Measurements from ENCODE around the gene SUSD4. TPM values are rescaled to one million over a fixed set of nuclear protein-coding genes. Genes with fewer than 3 reads are reported as not detected.

Gene SUSD4
- total RNA-seq, 6 experiments from 2014 or later: 0.33 to 0.96 (median 0.70) TPM

DNA sequence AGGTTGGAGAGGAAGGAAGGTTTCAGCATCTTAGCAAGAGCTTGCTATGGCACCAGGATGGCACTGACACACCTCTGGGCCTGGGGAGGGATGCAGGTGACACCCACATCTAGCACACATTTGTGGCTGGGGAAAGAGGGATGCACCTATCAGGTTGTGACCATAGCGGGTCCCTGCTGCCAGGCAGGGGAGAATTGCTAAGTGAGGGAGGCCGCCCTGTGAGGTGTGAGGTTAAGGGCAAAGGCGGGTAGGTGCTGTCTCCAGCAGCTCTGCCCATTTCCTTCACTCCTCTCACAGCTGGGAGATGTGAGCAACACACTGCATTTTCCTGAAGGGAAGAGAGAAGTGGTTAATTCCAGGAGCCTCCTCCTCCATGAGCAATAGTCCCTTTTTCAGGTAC lies 137.7 kb downstream of the SUSD4 start:
- H3K4me1 Mint-ChIP-seq (ENCODE audit: low read depth): peaks cover 35% of the 10 kb centered on the region
- H3K36me3 Mint-ChIP-seq (ENCODE audit: low read depth): no peaks in the 10 kb centered on the region
- H3K9me3 Mint-ChIP-seq: no peaks in the 10 kb centered on the region
- H3K27me3 Mint-ChIP-seq (ENCODE audit: insufficient read depth): peaks cover 9% of the 10 kb centered on the region
- no peak overlapping the region for H3K4me3 Mint-ChIP-seq
- TF ChIP-seq, protein P1, sequence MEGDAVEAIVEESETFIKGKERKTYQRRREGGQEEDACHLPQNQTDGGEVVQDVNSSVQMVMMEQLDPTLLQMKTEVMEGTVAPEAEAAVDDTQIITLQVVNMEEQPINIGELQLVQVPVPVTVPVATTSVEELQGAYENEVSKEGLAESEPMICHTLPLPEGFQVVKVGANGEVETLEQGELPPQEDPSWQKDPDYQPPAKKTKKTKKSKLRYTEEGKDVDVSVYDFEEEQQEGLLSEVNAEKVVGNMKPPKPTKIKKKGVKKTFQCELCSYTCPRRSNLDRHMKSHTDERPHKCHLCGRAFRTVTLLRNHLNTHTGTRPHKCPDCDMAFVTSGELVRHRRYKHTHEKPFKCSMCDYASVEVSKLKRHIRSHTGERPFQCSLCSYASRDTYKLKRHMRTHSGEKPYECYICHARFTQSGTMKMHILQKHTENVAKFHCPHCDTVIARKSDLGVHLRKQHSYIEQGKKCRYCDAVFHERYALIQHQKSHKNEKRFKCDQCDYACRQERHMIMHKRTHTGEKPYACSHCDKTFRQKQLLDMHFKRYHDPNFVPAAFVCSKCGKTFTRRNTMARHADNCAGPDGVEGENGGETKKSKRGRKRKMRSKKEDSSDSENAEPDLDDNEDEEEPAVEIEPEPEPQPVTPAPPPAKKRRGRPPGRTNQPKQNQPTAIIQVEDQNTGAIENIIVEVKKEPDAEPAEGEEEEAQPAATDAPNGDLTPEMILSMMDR (IDR thresholded peaks at IDR 0.05): no peak
- DNase-seq: no peak
- H3K27ac Mint-ChIP-seq: no peak overlapping the region

DNA sequence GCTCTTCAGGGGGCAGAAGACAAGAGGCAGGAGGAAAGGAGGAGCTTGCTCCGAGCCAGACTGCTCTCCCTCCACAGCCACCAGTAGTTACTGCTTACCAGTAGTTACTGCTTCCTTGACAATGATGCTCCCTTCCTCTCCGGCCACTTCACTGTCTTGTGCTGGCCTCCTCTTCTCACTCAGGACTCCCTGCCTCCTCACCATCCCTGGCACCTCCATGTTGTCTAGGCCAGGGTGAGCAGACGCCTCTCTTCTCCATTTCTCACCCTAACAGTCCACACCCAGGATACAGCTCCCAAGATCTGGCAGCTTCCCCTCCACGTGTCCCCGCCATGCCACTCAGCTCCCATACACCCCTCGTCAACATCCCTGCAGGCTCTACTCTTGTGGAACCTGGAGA lies 138.5 kb downstream of the SUSD4 start:
- no peak for DNase-seq
- Mint-ChIP-seq H3K4me1 (ENCODE audit: low read depth) (peaks cover 27% of the 10 kb centered on the region), H3K27me3 (ENCODE audit: insufficient read depth) (peaks cover 11% of the 10 kb centered on the region), H3K27ac (no peak overlapping the region), H3K4me3 (no peak overlapping the region), H3K9me3 (no peaks in the 10 kb centered on the region), H3K36me3 (ENCODE audit: low read depth) (no peaks in the 10 kb centered on the region)
- TF ChIP-seq, protein P1 (IDR thresholded peaks at IDR 0.05): no peak

DNA sequence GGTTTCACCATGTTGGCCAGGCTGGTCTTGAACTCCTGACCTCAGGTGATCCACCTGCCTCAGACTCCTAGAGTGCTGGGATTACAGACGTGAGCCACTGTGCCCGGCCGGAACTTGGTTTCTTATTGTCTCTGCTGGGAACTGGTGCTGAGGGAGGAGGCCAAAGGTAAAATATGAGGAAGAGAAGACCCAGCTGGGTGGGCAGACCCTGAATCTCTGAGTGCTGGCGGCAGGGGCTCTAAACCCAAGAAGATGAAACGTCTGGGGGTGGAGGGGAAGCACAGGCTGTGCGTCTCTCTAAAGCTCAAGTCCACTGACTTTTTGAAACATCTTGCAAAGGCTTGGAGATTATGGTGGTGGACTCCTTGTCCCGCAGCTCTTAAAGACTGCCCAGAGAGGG lies 138.9 kb downstream of the SUSD4 start:
- Mint-ChIP-seq H3K27me3 (ENCODE audit: insufficient read depth) (peaks cover 11% of the 10 kb centered on the region), H3K4me3 (no peak overlapping the region)

DNA sequence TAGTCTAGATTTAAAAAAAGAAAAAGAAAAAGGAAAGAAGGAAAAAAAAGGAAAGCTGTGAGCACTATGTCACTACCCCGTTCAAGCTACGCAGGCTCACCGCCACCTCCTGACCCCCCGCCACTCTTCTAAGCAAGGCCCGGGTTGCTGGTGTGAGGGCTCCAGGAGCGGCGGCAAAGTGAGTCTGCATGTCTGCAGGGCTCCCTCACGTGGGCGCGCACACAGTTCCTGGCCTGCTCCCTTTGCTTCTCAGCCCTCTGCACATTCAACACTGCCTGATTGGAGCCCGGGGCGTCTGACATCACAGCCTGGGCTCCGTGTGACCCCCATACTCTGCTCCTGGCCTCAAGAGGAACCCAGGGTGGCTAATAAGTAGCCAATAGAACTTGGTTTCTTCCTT lies 139.5 kb downstream of the SUSD4 start:
- no peak overlapping the region for H3K27ac Mint-ChIP-seq
- peaks cover 17% of the 10 kb centered on the region for H3K4me1 Mint-ChIP-seq (ENCODE audit: low read depth)
- peaks cover 3% of the 10 kb centered on the region; the same call in 1 of the 2 replicates for H3K9me3 Mint-ChIP-seq
- TF ChIP-seq, protein P1 (IDR thresholded peaks at IDR 0.05): no peak
- H3K27me3 Mint-ChIP-seq (ENCODE audit: insufficient read depth): peaks cover 11% of the 10 kb centered on the region
- no peak overlapping the region for H3K4me3 Mint-ChIP-seq
- DNase-seq: no peak
- no peaks in the 10 kb centered on the region for H3K36me3 Mint-ChIP-seq (ENCODE audit: low read depth)

More for the DNA sequence above, 138.9 kb downstream of the SUSD4 start:
- H3K27ac Mint-ChIP-seq: no peak overlapping the region
- H3K4me1 Mint-ChIP-seq (ENCODE audit: low read depth): peaks cover 23% of the 10 kb centered on the region
- no peaks in the 10 kb centered on the region for H3K9me3 Mint-ChIP-seq
- TF ChIP-seq, protein P1 (IDR thresholded peaks at IDR 0.05): no peak
- H3K36me3 Mint-ChIP-seq (ENCODE audit: low read depth): no peaks in the 10 kb centered on the region
- no peak for DNase-seq

DNA sequence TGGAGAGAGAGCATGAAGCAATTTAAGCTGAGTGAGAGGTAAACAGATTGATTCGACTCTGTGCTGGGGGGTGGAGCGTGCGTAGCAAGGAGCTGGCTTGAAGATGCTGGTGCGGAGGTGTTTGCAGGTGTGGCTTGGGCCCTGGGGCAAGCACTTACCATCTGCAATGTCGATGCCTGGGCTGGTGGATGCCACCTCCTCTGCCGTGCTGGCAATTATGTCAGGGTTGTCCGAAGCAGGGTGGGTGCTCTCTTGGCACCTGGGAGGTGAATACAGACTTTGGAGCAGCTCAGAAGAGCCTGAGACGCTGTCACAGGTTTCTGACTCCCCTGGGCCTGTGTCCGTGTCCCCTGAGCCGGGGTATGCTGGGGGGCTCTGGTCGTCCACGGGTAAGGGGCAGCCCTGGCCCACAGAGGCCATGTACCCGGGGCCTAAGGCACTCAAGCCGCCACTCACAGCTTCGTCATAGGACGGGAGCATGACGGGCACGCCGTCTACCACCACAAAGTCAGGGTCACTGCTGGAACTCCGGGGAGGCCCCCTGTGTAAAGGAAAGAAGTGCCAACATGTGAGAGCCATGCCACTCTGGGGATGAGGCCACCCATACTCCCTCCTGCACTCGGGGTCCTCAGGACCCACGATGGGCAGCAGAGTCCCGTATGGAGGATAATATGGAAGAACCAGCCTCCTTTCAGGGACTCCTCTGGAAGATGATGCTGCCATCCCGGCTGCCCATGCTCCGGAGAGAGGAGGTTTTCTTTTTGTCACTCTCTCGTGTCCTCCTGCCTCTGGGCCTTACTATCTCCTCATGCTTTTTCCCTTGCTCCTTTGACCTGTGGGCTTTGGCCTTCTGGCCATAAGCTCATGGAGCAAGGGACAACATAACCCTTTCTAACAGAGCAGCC lies 140.6 kb downstream of the SUSD4 start:
- Mint-ChIP-seq H3K9me3 (peaks cover 13% of the 10 kb centered on the region), H3K27me3 (ENCODE audit: insufficient read depth) (peaks cover 14% of the 10 kb centered on the region), H3K4me3 (no peak overlapping the region), H3K36me3 (ENCODE audit: low read depth) (peaks cover 6% of the 10 kb centered on the region; the same call in 1 of the 2 replicates), H3K4me1 (ENCODE audit: low read depth) (peaks cover 8% of the 10 kb centered on the region; the same call in 1 of the 2 replicates), H3K27ac (no peak overlapping the region)
- TF ChIP-seq, protein P1 (IDR thresholded peaks at IDR 0.05): no peak
- DNase-seq: no peak
